DND-41 (cell line): Measurements from ENCODE around the gene INTU.

Experiments
- ATAC-seq: fragments of 200-7000 bp; cut with Tn5 transposase; 3 replicates; pipeline ENCODE4 v1.9.1; 2021; ENCODE audit warnings: low read depth; ENCODE audit not compliant: insufficient read depth
- DNase-seq: peaks from one replicate; pipeline ENCODE4 v3.0.0-alpha.2; 2020
- H2AFZ ChIP-seq: 2 replicates; pipeline ENCODE4 v1.6.0; 2012; ENCODE audit warnings: low read depth, low read length
- H3K27ac ChIP-seq: 2 replicates; pipeline ENCODE4 v1.5.1; 2012; ENCODE audit warnings: low read length, inconsistent platforms
- H3K27me3 ChIP-seq: fragments of 200-600 bp; sonication (generic); 2 replicates; pipeline ENCODE4 v1.6.0; 2012; ENCODE audit warnings: low read length, mild to moderate bottlenecking, inconsistent platforms; ENCODE audit not compliant: insufficient read depth, poor library complexity
- H3K36me3 ChIP-seq: 2 replicates; pipeline ENCODE4 v1.5.1; 2012; ENCODE audit warnings: low read length, inconsistent platforms; ENCODE audit not compliant: insufficient read depth
- H3K4me1 ChIP-seq: 2 replicates; pipeline ENCODE4 v1.5.1; 2012; ENCODE audit warnings: mild to moderate bottlenecking, low read length; ENCODE audit not compliant: insufficient read depth
- H3K4me2 ChIP-seq: 2 replicates; pipeline ENCODE4 v1.6.0; 2012; ENCODE audit warnings: mild to moderate bottlenecking, moderate library complexity, low read length, inconsistent platforms; ENCODE audit not compliant: insufficient read depth
- H3K4me3 ChIP-seq, 2 experiments: fragments of 200-600 bp in 1 of 2; shearing (Covaris generic) in 1 of 2; 2 replicates each; pipeline ENCODE4 v1.5.1; 2012 to 2016; ENCODE audit warnings: inconsistent platforms in 2 of 2, low read length in 2 of 2, mild to moderate bottlenecking in 2 of 2, low read depth in 1 of 2, moderate library complexity in 1 of 2
- H3K79me2 ChIP-seq: 2 replicates; pipeline ENCODE4 v1.6.0; 2012; ENCODE audit warnings: low read length, inconsistent platforms; ENCODE audit not compliant: insufficient read depth
- H3K9ac ChIP-seq: 2 replicates; pipeline ENCODE4 v1.6.0; 2012; ENCODE audit warnings: low read depth, mild to moderate bottlenecking, inconsistent platforms, low read length, moderate library complexity
- H3K9me3 ChIP-seq: 2 replicates; pipeline ENCODE4 v1.5.1; 2012; ENCODE audit warnings: low read length, moderate library complexity, mild to moderate bottlenecking, inconsistent platforms; ENCODE audit not compliant: insufficient read depth, severe bottlenecking
- H4K20me1 ChIP-seq: 2 replicates; pipeline ENCODE4 v1.6.0; 2012; ENCODE audit warnings: low read length; ENCODE audit not compliant: insufficient read depth
- EZH2 ChIP-seq: IDR thresholded peaks from 3 replicates; pipeline ENCODE4 v1.6.1; 2012; ENCODE audit warnings: borderline replicate concordance, low read depth, mild to moderate bottlenecking, moderate library complexity, low read length, inconsistent platforms; ENCODE audit not compliant: severe bottlenecking
- TF ChIP-seq, protein P1 (sequence below): IDR thresholded peaks from 2 replicates; pipeline ENCODE4 v1.5.1; 2012; ENCODE audit warnings: borderline replicate concordance, low read length, moderate library complexity, mild to moderate bottlenecking; ENCODE audit not compliant: poor library complexity, severe bottlenecking; ENCODE audit errors: extremely low read depth

The INTU gene

DNA sequence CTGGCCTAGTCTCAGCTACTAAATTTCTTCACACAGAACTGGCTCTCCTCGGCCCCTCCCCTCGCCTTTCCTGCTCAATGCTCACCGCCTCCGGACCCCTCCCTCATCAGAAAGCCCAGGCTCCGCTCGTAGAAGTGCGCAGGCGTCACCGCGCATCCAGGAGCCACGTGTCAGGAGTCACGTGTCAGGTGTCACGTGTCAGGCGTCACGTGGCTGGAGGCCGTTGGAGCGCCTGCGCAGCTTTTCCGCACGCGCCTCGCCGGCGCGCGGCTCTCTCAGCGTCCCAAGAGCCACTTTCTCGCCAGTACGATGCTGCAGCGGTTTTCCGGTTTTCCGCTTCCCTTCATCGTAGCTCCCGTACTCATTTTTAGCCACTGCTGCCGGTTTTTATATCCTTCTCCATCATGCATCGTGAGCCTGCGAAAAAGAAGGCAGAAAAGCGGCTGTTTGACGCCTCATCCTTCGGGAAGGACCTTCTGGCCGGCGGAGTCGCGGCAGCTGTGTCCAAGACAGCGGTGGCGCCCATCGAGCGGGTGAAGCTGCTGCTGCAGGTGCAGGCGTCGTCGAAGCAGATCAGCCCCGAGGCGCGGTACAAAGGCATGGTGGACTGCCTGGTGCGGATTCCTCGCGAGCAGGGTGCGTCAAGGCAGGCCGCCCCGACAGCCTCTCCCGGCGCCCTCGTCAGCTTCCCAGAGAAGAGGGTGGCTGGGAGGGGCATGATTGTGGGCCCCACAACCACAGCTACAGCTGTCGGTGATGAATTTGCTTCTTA, 97.6 kb downstream of the INTU start, which contains the start of gene SLC25A31:
Gene SLC25A31, plus strand, starts transcription at position 259 of the 772 bp plus-strand sequence. Its CDS starts 146 bp downstream, at position 405.
- Histone ChIP-seq H3K27ac (no peak within 1 kb of the TSS), H4K20me1 (no peaks in the 10 kb centered on the region), H3K9ac (no peak within 1 kb of the TSS), H3K36me3 (no peaks in the 10 kb centered on the region), H2AFZ (no peak within 1 kb of the TSS), H3K9me3 (no peaks in the 10 kb centered on the region), H3K4me2 (no peak within 1 kb of the TSS), H3K4me3 (no peak within 1 kb of the TSS), H3K79me2 (no peaks in the 10 kb centered on the region), H3K4me1 (no peaks in the 10 kb centered on the region), H3K27me3 (no peaks in the 10 kb centered on the region)
- TF ChIP-seq, protein P1, sequence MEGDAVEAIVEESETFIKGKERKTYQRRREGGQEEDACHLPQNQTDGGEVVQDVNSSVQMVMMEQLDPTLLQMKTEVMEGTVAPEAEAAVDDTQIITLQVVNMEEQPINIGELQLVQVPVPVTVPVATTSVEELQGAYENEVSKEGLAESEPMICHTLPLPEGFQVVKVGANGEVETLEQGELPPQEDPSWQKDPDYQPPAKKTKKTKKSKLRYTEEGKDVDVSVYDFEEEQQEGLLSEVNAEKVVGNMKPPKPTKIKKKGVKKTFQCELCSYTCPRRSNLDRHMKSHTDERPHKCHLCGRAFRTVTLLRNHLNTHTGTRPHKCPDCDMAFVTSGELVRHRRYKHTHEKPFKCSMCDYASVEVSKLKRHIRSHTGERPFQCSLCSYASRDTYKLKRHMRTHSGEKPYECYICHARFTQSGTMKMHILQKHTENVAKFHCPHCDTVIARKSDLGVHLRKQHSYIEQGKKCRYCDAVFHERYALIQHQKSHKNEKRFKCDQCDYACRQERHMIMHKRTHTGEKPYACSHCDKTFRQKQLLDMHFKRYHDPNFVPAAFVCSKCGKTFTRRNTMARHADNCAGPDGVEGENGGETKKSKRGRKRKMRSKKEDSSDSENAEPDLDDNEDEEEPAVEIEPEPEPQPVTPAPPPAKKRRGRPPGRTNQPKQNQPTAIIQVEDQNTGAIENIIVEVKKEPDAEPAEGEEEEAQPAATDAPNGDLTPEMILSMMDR = no peak
- TF ChIP-seq EZH2 = no peak
- DNase-seq (no peak), ATAC-seq (no peak)

DNA sequence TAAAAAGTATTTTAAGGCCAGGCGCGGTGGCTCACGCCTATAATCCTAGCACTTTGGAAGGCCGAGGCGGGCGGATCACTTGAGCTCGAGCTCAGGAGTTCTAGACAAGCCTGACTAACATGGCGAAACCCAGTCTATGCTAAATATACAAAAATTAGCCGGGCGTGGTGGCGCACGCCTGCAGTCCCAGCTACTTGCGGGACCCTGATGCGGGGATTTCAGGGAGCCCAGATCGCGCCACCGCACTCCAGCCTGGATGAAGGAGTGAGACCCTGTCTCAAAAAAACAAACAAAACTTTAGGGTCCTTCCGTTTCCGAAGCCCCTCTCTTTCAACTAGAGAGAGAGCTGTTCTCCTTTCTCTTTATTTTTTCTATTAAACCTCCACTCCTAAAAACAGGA, 98.6 kb downstream of the INTU start:
- no peak for DNase-seq
- H3K9me3 ChIP-seq = no peaks in the 10 kb centered on the region
- no peaks in the 10 kb centered on the region for H3K4me1 ChIP-seq
- H3K27me3 ChIP-seq = no peaks in the 10 kb centered on the region
- H2AFZ ChIP-seq = no peak overlapping the region
- no peak for ATAC-seq
- no peaks in the 10 kb centered on the region for H3K79me2 ChIP-seq
- no peak overlapping the region for H3K4me3 ChIP-seq
- no peaks in the 10 kb centered on the region for H3K36me3 ChIP-seq
- no peak for TF ChIP-seq EZH2
- TF ChIP-seq, protein P1 = no peak
- H3K4me2 ChIP-seq = no peak overlapping the region
- no peaks in the 10 kb centered on the region for H4K20me1 ChIP-seq
- H3K9ac ChIP-seq = no peak overlapping the region
- H3K27ac ChIP-seq = no peak overlapping the region

DNA sequence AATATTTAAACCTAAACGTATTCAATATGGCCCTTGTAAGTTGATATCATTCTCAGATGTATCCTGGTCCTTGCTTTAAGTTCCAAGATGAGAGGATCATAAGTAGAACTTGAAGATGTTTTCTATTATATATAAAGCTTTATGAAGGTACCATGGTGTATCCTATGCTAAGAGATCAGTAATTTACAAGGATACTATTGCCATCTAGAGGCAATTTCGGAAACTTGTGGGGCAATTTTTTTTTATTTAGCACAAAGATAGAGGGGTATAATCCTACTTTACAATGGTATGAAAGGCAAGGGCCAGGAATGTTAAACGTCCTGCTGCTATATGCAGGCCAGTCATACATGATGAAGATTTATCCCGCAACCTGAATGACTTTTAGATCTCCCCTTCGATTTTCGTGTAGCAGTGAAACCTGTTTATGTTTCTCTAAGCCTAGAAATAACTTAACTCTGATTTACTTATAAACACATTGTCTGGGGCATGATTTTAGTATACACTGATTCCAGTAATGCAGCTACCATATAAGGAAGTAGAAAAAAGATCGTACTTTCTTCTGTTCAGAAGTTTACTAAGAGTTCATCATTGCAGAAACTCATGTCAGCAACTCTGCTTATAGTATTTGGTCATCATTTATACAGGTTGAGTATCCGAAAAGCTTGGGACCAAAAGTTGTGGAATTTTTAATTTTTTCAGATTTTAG, 100.0 kb downstream of the INTU start:
- DNase-seq = no peak
- H3K4me3 ChIP-seq = no peak overlapping the region
- no peaks in the 10 kb centered on the region for H3K4me1 ChIP-seq
- H2AFZ ChIP-seq = no peak overlapping the region
- no peak overlapping the region for H3K9ac ChIP-seq
- no peaks in the 10 kb centered on the region for H3K36me3 ChIP-seq
- H3K27ac ChIP-seq = no peak overlapping the region
- ATAC-seq = peak; percentile 85; the same call in 2 of the 3 replicates
- no peak overlapping the region for H3K4me2 ChIP-seq
- H3K27me3 ChIP-seq = no peaks in the 10 kb centered on the region
- no peaks in the 10 kb centered on the region for H4K20me1 ChIP-seq
- no peak for TF ChIP-seq EZH2
- TF ChIP-seq, protein P1 = peak; percentile 71
- H3K79me2 ChIP-seq = no peaks in the 10 kb centered on the region
- H3K9me3 ChIP-seq = no peaks in the 10 kb centered on the region
